Activated T-cell treated with anti-CD3 and anti-CD28 coated beads, Interleukin-2, amount 50 U/mL, for 72 hours (primary cell): ENCODE measurements around the gene CFAP46. TPM values are rescaled to one million over a fixed set of nuclear protein-coding genes. Genes with fewer than 3 reads are reported as not detected.

Source experiments
- ATAC-seq, 2 donors: fragments of 150-1000 bp; cut with Tn5 transposase; replicated peaks in 1 of 2; 2 replicates each; pipeline ENCODE4 v1.10.0; 2021; ENCODE audit warnings: moderate library complexity in 2 of 2, mild to moderate bottlenecking in 1 of 2
- DNase-seq, 2 donors: peaks; one replicate each; pipeline ENCODE4 v3.0.0; 2021 to 2022; ENCODE audit warnings: mixed read lengths in 1 of 2
- H3K27ac Mint-ChIP-seq: one replicate; pipeline ENCODE4 v1.8.0; 2022; ENCODE audit warnings: mild to moderate bottlenecking, moderate library complexity, mixed read lengths
- H3K27me3 Mint-ChIP-seq: one replicate; pipeline ENCODE4 v1.8.0; 2022; ENCODE audit warnings: low read depth, mixed read lengths
- H3K36me3 Mint-ChIP-seq, 2 donors: one replicate each; pipeline ENCODE4 v1.8.0; 2022; ENCODE audit warnings: mixed read lengths in 2 of 2, mild to moderate bottlenecking in 1 of 2; ENCODE audit not compliant: insufficient read depth in 2 of 2
- H3K4me1 Mint-ChIP-seq: one replicate; pipeline ENCODE4 v1.8.0; 2022; ENCODE audit warnings: low read depth, mixed read lengths
- H3K4me3 Mint-ChIP-seq, 2 donors: one replicate each; pipeline ENCODE4 v1.8.0; 2022; ENCODE audit warnings: mild to moderate bottlenecking in 2 of 2, mixed read lengths in 2 of 2, moderate library complexity in 2 of 2
- H3K9me3 Mint-ChIP-seq, 2 donors: one replicate each; pipeline ENCODE4 v1.8.0; 2022; ENCODE audit warnings: mixed read lengths in 2 of 2
- total RNA-seq, 2 donors: library from RNA; stranded (reverse); gene quantifications; one replicate each; pipeline ENCODE4 v1.2.3, GENCODE V29; 2022

The CFAP46 gene
- total RNA-seq, 2 donors from 2014 or later = 0.16 to 0.26 TPM

GRCh38 chr10:132867801-132868644 is 74.3 kb downstream of the CFAP46 start:
- ATAC-seq = no peak
- DNase-seq = no peak
- H3K9me3 Mint-ChIP-seq = no peaks in the 10 kb centered on the region
- H3K4me3 Mint-ChIP-seq = no peak overlapping the region
- no peaks in the 10 kb centered on the region for H3K4me1 Mint-ChIP-seq
- no peak overlapping the region for H3K27ac Mint-ChIP-seq
- H3K27me3 Mint-ChIP-seq = peaks cover 10% of the 10 kb centered on the region
- no peaks in the 10 kb centered on the region for H3K36me3 Mint-ChIP-seq

DNA sequence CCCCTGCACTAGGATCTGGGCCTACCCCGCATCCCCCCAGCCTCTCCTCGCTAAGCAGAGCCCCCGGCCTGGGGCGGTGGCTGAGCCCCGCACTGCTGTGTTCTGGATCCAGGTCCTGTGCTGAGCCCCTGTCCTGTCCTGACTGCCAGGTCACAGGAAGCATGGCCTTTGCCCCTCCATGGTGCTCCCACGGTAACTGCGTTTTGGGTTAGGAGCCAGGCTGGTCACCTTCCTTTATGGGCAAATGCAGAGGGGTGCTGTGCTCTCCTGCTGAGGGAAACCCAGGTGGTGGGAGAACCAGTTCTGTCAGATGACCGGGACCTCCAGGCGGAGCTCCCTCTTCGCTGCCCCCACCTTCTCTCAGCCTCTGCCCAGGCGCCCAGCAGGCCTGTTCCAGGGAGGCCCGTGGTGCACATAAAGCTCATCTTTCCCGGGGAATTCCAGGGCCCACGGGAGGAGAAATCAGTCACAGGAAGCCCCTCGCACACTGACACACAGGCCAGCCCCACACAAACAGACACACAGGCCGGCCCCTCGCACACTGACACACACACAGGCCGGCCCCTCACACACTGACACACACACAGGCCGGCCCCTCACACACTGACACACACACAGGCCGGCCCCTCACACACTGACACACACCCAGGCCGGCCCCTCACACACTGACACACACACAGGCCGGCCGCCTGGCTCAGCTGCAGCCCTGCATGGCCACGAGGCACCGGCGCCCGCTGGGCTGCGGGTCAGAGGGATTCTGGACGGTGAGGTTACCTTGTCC is 75.6 kb downstream of the CFAP46 start:
- H3K4me3 Mint-ChIP-seq = no peak overlapping the region
- H3K9me3 Mint-ChIP-seq = no peaks in the 10 kb centered on the region
- no peaks in the 10 kb centered on the region for H3K4me1 Mint-ChIP-seq
- no peak for DNase-seq
- H3K27ac Mint-ChIP-seq = no peak overlapping the region
- ATAC-seq = no peak
- no peaks in the 10 kb centered on the region for H3K36me3 Mint-ChIP-seq
- H3K27me3 Mint-ChIP-seq = peaks cover 7% of the 10 kb centered on the region

DNA sequence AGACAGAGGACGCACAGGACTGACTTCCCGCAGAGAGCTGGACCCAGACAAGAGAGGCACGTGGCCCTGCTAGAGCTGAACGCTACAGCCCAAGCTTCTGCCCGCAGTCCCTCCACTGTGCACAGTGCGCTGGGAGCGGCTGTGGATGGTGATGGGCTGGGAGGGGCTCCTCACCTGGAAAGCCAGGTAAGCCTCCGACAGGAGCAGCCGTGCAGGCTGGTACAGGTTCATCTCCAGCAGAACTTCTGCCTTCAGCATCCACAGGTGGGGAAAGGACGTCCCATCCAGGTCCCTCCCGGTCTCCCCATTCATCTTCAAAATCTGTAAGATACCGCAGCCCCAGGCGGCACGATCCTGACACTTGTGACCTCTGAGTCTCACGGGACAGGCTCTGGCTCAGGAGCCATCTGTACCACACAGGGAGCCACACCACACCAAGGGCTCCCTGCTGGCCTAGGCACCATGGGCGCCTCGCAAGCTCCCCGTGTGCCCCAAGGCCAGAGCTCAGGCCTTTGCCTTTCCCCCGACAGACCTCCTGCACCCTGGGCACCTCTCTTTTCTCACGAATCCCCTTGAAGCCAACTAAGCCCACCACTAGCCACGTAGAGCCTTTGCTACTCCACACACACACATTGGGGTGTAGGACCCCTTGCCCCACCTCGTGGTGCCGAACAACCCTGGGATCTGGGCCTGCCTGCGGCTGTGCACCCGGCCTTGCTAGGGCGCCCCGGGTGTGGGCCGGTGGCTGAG is 76.3 kb downstream of the CFAP46 start:
- peaks cover 7% of the 10 kb centered on the region for H3K27me3 Mint-ChIP-seq
- ATAC-seq (no peak), DNase-seq (no peak)
- H3K4me3 Mint-ChIP-seq = no peak overlapping the region
- no peaks in the 10 kb centered on the region for H3K4me1 Mint-ChIP-seq
- H3K9me3 Mint-ChIP-seq = no peaks in the 10 kb centered on the region
- H3K36me3 Mint-ChIP-seq = no peaks in the 10 kb centered on the region
- no peak overlapping the region for H3K27ac Mint-ChIP-seq

DNA sequence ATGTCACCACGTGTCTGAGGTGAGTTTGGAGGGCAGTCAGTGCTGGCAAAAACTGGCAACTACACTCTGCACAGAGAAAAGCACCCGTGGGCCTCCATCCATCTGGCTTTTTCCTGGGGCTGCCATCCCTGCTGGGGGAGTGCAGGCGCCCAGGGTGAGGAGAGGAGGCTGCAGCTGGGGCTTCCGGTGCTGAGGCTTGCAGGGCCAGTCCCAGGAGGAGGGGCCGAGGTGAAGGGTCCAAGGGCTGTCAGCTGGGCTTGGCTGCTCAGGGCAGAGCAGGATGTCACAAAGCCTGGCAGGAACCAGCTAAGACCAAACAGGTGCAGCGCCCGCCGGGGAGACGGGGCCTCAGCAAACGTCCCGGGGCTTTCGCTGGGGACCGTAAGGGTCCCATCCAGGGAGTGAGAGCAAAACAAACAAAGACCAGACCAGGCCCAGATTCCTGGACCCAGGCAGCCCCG is 77.2 kb downstream of the CFAP46 start:
- Mint-ChIP-seq H3K4me3 (no peak overlapping the region), H3K36me3 (no peaks in the 10 kb centered on the region), H3K4me1 (no peaks in the 10 kb centered on the region), H3K9me3 (no peaks in the 10 kb centered on the region), H3K27ac (no peak overlapping the region), H3K27me3 (peaks cover 5% of the 10 kb centered on the region)
- DNase-seq = no peak
- ATAC-seq = no peak

GRCh38 chr10:132862485-132863420 is 79.6 kb downstream of the CFAP46 start:
- no peaks in the 10 kb centered on the region for H3K4me1 Mint-ChIP-seq
- no peak for ATAC-seq
- no peaks in the 10 kb centered on the region for H3K27me3 Mint-ChIP-seq
- DNase-seq = no peak
- no peak overlapping the region for H3K4me3 Mint-ChIP-seq
- no peaks in the 10 kb centered on the region for H3K36me3 Mint-ChIP-seq
- H3K9me3 Mint-ChIP-seq = no peaks in the 10 kb centered on the region
- H3K27ac Mint-ChIP-seq = no peak overlapping the region

DNA sequence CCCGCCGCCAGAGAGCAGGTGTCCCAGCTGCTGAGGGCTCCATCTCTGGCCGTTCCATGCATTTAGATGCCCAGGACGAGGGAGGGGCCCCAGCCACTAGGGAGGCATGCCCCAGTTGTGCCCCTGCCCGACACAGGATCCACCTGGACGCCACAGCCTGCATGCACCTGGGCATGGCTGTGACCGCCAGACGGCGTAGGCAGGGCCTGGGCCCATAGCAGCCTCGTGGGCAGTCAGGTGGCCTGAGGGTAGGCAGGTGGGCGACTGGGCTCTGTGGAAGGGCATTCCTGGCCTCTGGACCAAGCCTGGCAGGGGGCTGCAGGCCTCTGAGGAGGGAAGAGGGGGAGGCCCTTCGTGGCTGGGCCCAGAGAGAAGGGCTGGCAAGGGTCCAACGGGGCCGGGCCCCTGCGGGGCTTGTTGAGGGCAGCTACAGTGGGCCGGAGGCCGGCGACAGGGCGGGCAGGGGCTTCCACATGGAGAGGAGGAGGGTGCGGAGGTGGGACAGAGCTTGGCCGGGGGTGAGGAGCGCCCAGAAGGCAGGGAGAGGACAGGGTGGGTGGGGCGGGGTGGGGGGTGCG is 80.4 kb downstream of the CFAP46 start:
- ATAC-seq = no peak
- Mint-ChIP-seq H3K27ac (no peak overlapping the region), H3K9me3 (no peaks in the 10 kb centered on the region), H3K4me3 (no peak overlapping the region), H3K4me1 (no peaks in the 10 kb centered on the region), H3K27me3 (no peaks in the 10 kb centered on the region), H3K36me3 (no peaks in the 10 kb centered on the region)
- no peak for DNase-seq

GRCh38 chr10:132861116-132861691 is 81.2 kb downstream of the CFAP46 start:
- H3K27me3 Mint-ChIP-seq = peaks cover 5% of the 10 kb centered on the region
- DNase-seq (no peak), ATAC-seq (no peak)
- no peak overlapping the region for H3K27ac Mint-ChIP-seq
- peaks cover 0 to 1% of the 10 kb centered on the region in 2 donors for H3K36me3 Mint-ChIP-seq
- H3K4me3 Mint-ChIP-seq = no peak overlapping the region
- no peaks in the 10 kb centered on the region for H3K9me3 Mint-ChIP-seq
- no peaks in the 10 kb centered on the region for H3K4me1 Mint-ChIP-seq

GRCh38 chr10:132860532-132860931 is 81.8 kb downstream of the CFAP46 start:
- ATAC-seq (no peak), DNase-seq (no peak)
- peaks cover 0 to 1% of the 10 kb centered on the region in 2 donors for H3K36me3 Mint-ChIP-seq
- H3K9me3 Mint-ChIP-seq = peaks cover 0 to 2% of the 10 kb centered on the region in 2 donors
- H3K4me3 Mint-ChIP-seq = no peak overlapping the region
- no peaks in the 10 kb centered on the region for H3K4me1 Mint-ChIP-seq
- no peak overlapping the region for H3K27ac Mint-ChIP-seq
- peaks cover 12% of the 10 kb centered on the region for H3K27me3 Mint-ChIP-seq

DNA sequence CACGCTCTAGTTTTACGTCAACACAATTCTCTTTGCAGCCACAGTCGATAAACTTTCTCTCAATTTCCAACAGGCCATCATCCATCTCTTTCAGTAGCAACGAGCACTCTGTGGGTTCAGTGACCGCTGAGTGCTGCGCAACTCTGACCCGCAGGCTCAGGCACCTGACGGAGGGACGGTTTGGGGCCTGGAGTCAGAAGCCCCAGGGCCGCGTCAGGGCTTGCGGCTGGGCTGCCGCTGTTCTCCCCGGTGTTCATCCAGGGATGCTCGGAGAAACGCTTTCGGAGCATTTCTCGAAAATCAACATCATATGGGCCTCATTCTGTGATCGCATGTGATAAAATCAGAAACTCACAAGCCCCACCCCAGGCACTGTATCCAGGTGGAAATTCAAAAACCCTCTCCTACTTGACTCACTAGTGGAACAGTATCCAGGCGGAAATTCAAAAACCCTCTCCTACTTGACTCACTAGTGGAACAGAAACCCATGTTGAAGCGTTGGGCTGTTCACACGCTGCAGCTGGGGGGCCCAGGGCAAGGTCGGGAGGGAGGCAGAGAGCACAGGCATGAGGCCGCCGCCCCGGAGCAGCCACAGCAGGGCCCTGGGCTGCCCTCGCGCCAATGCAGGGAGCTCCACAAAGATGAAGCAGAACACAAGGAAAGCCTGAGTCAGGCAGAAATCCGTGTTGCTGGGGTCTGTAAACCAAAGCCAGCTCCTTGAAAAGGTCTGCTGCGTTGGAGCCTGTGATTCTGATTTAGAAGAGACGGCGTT is 83.1 kb downstream of the CFAP46 start:
- peaks cover 13% of the 10 kb centered on the region for H3K27me3 Mint-ChIP-seq
- no peak overlapping the region for H3K27ac Mint-ChIP-seq
- H3K9me3 Mint-ChIP-seq = peaks cover 0 to 2% of the 10 kb centered on the region in 2 donors
- ATAC-seq (no peak), DNase-seq (no peak)
- no peak overlapping the region for H3K4me3 Mint-ChIP-seq
- H3K4me1 Mint-ChIP-seq = no peaks in the 10 kb centered on the region
- H3K36me3 Mint-ChIP-seq = peaks cover 0 to 1% of the 10 kb centered on the region in 2 donors

GRCh38 chr10:132858121-132859081 is 84.0 kb downstream of the CFAP46 start:
- Mint-ChIP-seq H3K27ac (no peak overlapping the region), H3K27me3 (peaks cover 19% of the 10 kb centered on the region), H3K4me1 (no peaks in the 10 kb centered on the region), H3K9me3 (peaks cover 0 to 2% of the 10 kb centered on the region in 2 donors), H3K36me3 (peaks cover 0 to 1% of the 10 kb centered on the region in 2 donors), H3K4me3 (no peak overlapping the region)
- ATAC-seq (no peak), DNase-seq (no peak)
